GM19467 (cell line): ENCODE data around the gene TEC.
"Not testable (repeated sequence)": the region's sequence is repeated elsewhere in the genome, so short reads cannot be mapped to it uniquely, and the experiment has no call there.

ENCODE experiments used
- ATAC-seq: cut with Tn5 transposase; IDR thresholded peaks from one replicate; pipeline ENCODE4 v1.9.1; 2021; ENCODE audit warnings: mild to moderate bottlenecking, moderate library complexity; ENCODE audit not compliant: unreplicated experiment

The TEC gene

GRCh38 chr4:48197643-48198237, 71.9 kb downstream of the TEC start:
- ATAC-seq = no peak

- peak; percentile 59 for ATAC-seq
These were observed 72.7 kb downstream of the TEC start for GRCh38 chr4:48196758-48197504.

GRCh38 chr4:48195853-48196252, 73.8 kb downstream of the TEC start:
- ATAC-seq = no peak

- ATAC-seq = no peak
These were observed 74.3 kb downstream of the TEC start for GRCh38 chr4:48195374-48195773.

- no peak for ATAC-seq
These were observed 74.7 kb downstream of the TEC start for GRCh38 chr4:48194971-48195370.

GRCh38 chr4:48193921-48194468, 75.6 kb downstream of the TEC start:
- no peak for ATAC-seq

GRCh38 chr4:48193096-48193836, 76.4 kb downstream of the TEC start:
- no peak for ATAC-seq

GRCh38 chr4:48191758-48192157, 77.9 kb downstream of the TEC start:
- no peak for ATAC-seq

- peak; percentile 41 for ATAC-seq
These were observed 78.8 kb downstream of the TEC start for GRCh38 chr4:48190839-48191238.

- no peak for ATAC-seq
These were observed 79.9 kb downstream of the TEC start for GRCh38 chr4:48189731-48190130.

- no peak for ATAC-seq
These were observed 81.2 kb downstream of the TEC start for GRCh38 chr4:48188390-48188789.

- ATAC-seq = no peak
These were observed 81.8 kb downstream of the TEC start for GRCh38 chr4:48187813-48188212.

GRCh38 chr4:48187066-48187465, 82.6 kb downstream of the TEC start:
- ATAC-seq = not testable (repeated sequence)

- not testable (repeated sequence) for ATAC-seq
These were observed 83.2 kb downstream of the TEC start for GRCh38 chr4:48186394-48186793.

GRCh38 chr4:48184882-48185281, 84.8 kb downstream of the TEC start:
- ATAC-seq = no peak

- no peak for ATAC-seq
These were observed 89.4 kb downstream of the TEC start for GRCh38 chr4:48180234-48180633.

GRCh38 chr4:48178931-48179330, 90.7 kb downstream of the TEC start:
- no peak for ATAC-seq

- ATAC-seq = no peak
These were observed 93.8 kb downstream of the TEC start for GRCh38 chr4:48175806-48176205.

GRCh38 chr4:48175328-48175727, 94.3 kb downstream of the TEC start:
- ATAC-seq = no peak

GRCh38 chr4:48173056-48173991, 96.3 kb downstream of the TEC start:
- peak; percentile 45 for ATAC-seq

GRCh38 chr4:48172651-48173050, 97.0 kb downstream of the TEC start:
- ATAC-seq = no peak
